H1 (cell line): Measurements from ENCODE around the gene GARIN3. TPM values are rescaled to one million over a fixed set of nuclear protein-coding genes. Genes with fewer than 3 reads are reported as not detected.

Experiments
- CTCF ChIA-PET: fragments of 300-600 bp; sonication (Branson Sonifier 250); formaldehyde crosslinking; loops from one replicate; lab custom pipeline; 2021; ENCODE audit not compliant: partially characterized antibody; lab: Charles Lee
- POLR2A ChIA-PET: fragments of 300-600 bp; sonication (Branson Sonifier 250); formaldehyde crosslinking; loops from one replicate; lab custom pipeline; 2021; ENCODE audit warnings: inconsistent platforms; ENCODE audit not compliant: partially characterized antibody; lab: Charles Lee
- DNase-seq, 2 experiments: peaks; one replicate each; pipeline versions ENCODE4 v3.0.0 to v3.0.0-alpha.2; 2010 to 2022; ENCODE audit warnings: low spot score in 2 of 2, low read depth in 1 of 2, mixed read lengths in 1 of 2
- FAIRE-seq: peaks from 2 replicates; lab custom pipeline; 2011; peaks lifted over from hg19 to GRCh38; lab: Jason Lieb, UNC
- H2AFZ ChIP-seq: 2 replicates; pipeline ENCODE4 v1.8.1; 2012; ENCODE audit warnings: low read length, inconsistent platforms
- H2AK5ac ChIP-seq: 2 replicates; pipeline ENCODE4 v1.6.1; 2013; ENCODE audit warnings: low read depth, low read length
- H2BK120ac ChIP-seq: replicated peaks from 2 replicates; pipeline ENCODE3; 2013; ENCODE audit warnings: low read depth, low read length, inconsistent platforms
- H2BK12ac ChIP-seq: 2 replicates; pipeline ENCODE4 v1.6.1; 2013; ENCODE audit warnings: low read depth, low read length
- H2BK15ac ChIP-seq: 2 replicates; pipeline ENCODE4 v1.6.1; 2013; ENCODE audit warnings: low read length
- H2BK20ac ChIP-seq: 2 replicates; pipeline ENCODE4 v1.6.1; 2013; ENCODE audit warnings: low read length
- H2BK5ac ChIP-seq: 2 replicates; pipeline ENCODE4 v1.6.1; 2013; ENCODE audit warnings: low read depth, low read length
- H3K14ac ChIP-seq: 2 replicates; pipeline ENCODE4 v1.6.1; 2013; ENCODE audit warnings: inconsistent platforms; ENCODE audit not compliant: insufficient read length
- H3K18ac ChIP-seq: 2 replicates; pipeline ENCODE4 v1.6.1; 2013; ENCODE audit warnings: low read length; ENCODE audit errors: extremely low read depth
- H3K23ac ChIP-seq: 2 replicates; pipeline ENCODE4 v1.6.1; 2013; ENCODE audit warnings: inconsistent platforms; ENCODE audit not compliant: insufficient read length
- H3K23me2 ChIP-seq: 2 replicates; pipeline ENCODE4 v1.6.1; 2013; ENCODE audit warnings: low read depth, low read length
- H3K27ac ChIP-seq: 2 replicates; pipeline ENCODE4 v1.6.1; 2011; ENCODE audit warnings: low read depth, low read length, inconsistent platforms
- H3K27me3 ChIP-seq, 4 experiments: replicated peaks in 1 of 4; 1 replicate in 1 of 4; 2 replicates in 3 of 4; pipeline versions ENCODE4 v1.6.1 to v1.8.1; 2011 to 2013; ENCODE audit warnings: low read length in 3 of 4, mild to moderate bottlenecking in 3 of 4, inconsistent platforms in 2 of 4, mixed read lengths in 2 of 4, moderate library complexity in 1 of 4; ENCODE audit not compliant: control insufficient read depth in 3 of 4, insufficient read depth in 3 of 4; ENCODE audit errors: extremely low read depth in 1 of 4
- H3K36me3 ChIP-seq, 4 experiments: 2 replicates each; pipeline versions ENCODE4 v1.6.1 to v1.8.1; 2011 to 2013; ENCODE audit warnings: mild to moderate bottlenecking in 4 of 4, low read length in 3 of 4, moderate library complexity in 2 of 4, control low read depth in 1 of 4, inconsistent platforms in 1 of 4; ENCODE audit not compliant: insufficient read depth in 4 of 4, control insufficient read depth in 2 of 4
- H3K4ac ChIP-seq: replicated peaks from 2 replicates; pipeline ENCODE3; 2013; ENCODE audit warnings: low read length, low read depth, mixed read lengths, inconsistent platforms; ENCODE audit not compliant: insufficient read length
- H3K4me1 ChIP-seq, 4 experiments: replicated peaks in 1 of 4; 1 replicate in 1 of 4; 2 replicates in 3 of 4; pipeline versions ENCODE4 v1.6.1 to v1.8.1; 2011 to 2013; ENCODE audit warnings: low read length in 3 of 4, inconsistent platforms in 2 of 4, mixed read lengths in 1 of 4; ENCODE audit not compliant: insufficient read depth in 4 of 4, control insufficient read depth in 3 of 4
- H3K4me2 ChIP-seq, 2 experiments: 2 replicates each; pipeline versions ENCODE4 v1.6.1 to v1.8.1; 2011 to 2013; ENCODE audit warnings: low read depth in 2 of 2, low read length in 2 of 2, control low read depth in 1 of 2, inconsistent platforms in 1 of 2, mild to moderate bottlenecking in 1 of 2; ENCODE audit not compliant: insufficient read depth in 1 of 2
- H3K4me3 ChIP-seq, 4 experiments: fragments of 200-600, 300-600 bp in 1 of 4; sonication (generic), shearing (Covaris generic), sonication (Bioruptor Twin) in 1 of 4; 2 replicates each; pipeline versions ENCODE4 v1.5.1 to v1.8.1; 2011 to 2016; ENCODE audit warnings: low read length in 4 of 4, low read depth in 3 of 4, control low read depth in 2 of 4, inconsistent platforms in 2 of 4, mild to moderate bottlenecking in 2 of 4, mixed read lengths in 1 of 4, moderate library complexity in 1 of 4; ENCODE audit not compliant: insufficient read depth in 2 of 4; ENCODE audit errors: extremely low read depth in 1 of 4
- H3K56ac ChIP-seq: replicated peaks from 2 replicates; pipeline ENCODE3; 2013; ENCODE audit warnings: low read depth, mild to moderate bottlenecking, mixed read lengths, low read length, inconsistent platforms; ENCODE audit not compliant: insufficient read length
- H3K79me1 ChIP-seq: 2 replicates; pipeline ENCODE4 v1.6.1; 2013; ENCODE audit warnings: low read depth, low read length, control low read depth
- H3K79me2 ChIP-seq, 2 experiments: 2 replicates each; pipeline versions ENCODE4 v1.6.1 to v1.8.1; 2012 to 2013; ENCODE audit warnings: low read length in 2 of 2, mild to moderate bottlenecking in 2 of 2, inconsistent platforms in 1 of 2; ENCODE audit not compliant: insufficient read depth in 2 of 2, control insufficient read depth in 1 of 2
- H3K9ac ChIP-seq, 4 experiments: replicated peaks in 1 of 4; 1 replicate in 1 of 4; 2 replicates in 3 of 4; pipeline versions ENCODE4 v1.6.1 to v1.8.1; 2011 to 2013; ENCODE audit warnings: low read depth in 3 of 4, low read length in 3 of 4, control low read depth in 2 of 4, mild to moderate bottlenecking in 2 of 4, moderate library complexity in 2 of 4, inconsistent platforms in 1 of 4; ENCODE audit errors: extremely low read depth in 1 of 4
- H3K9me3 ChIP-seq, 2 experiments: 2 replicates each; pipeline versions ENCODE4 v1.6.1 to v1.8.1; 2012 to 2013; ENCODE audit warnings: mild to moderate bottlenecking in 2 of 2, moderate library complexity in 2 of 2, control low read depth in 1 of 2, inconsistent platforms in 1 of 2, low read depth in 1 of 2, low read length in 1 of 2, mixed read lengths in 1 of 2; ENCODE audit not compliant: insufficient read depth in 2 of 2
- H4K20me1 ChIP-seq, 2 experiments: replicated peaks in 1 of 2; 2 replicates each; pipeline versions ENCODE3 to v1.8.1; 2011 to 2013; ENCODE audit warnings: inconsistent platforms in 2 of 2, low read length in 2 of 2, mild to moderate bottlenecking in 1 of 2; ENCODE audit not compliant: insufficient read depth in 2 of 2, control insufficient read depth in 1 of 2
- H4K5ac ChIP-seq: 2 replicates; pipeline ENCODE4 v1.6.1; 2013; ENCODE audit warnings: low read length, low read depth, mixed read lengths, inconsistent platforms; ENCODE audit not compliant: insufficient read length
- H4K8ac ChIP-seq: 2 replicates; pipeline ENCODE4 v1.8.0; 2013; ENCODE audit warnings: mild to moderate bottlenecking, moderate library complexity, low read length, inconsistent platforms; ENCODE audit not compliant: insufficient read depth; ENCODE audit errors: extremely low read depth
- H4K91ac ChIP-seq: replicated peaks from 2 replicates; pipeline ENCODE3; 2013; ENCODE audit warnings: low read length, mixed read lengths, inconsistent platforms; ENCODE audit not compliant: insufficient read length
- EGR1 ChIP-seq: IDR thresholded peaks from 2 replicates; pipeline ENCODE4 v1.6.1; 2011; ENCODE audit warnings: low read depth, low read length, borderline replicate concordance
- NANOG ChIP-seq: IDR thresholded peaks from 2 replicates; pipeline ENCODE4 v1.6.1; 2011; ENCODE audit warnings: low read length, low read depth, mild to moderate bottlenecking, inconsistent platforms; ENCODE audit not compliant: insufficient read depth, poor library complexity, severe bottlenecking
- WGBS, 2 experiments: shearing (Covaris generic) in 1 of 2; methylation state at CpG; one replicate each; pipeline versions ENCODE4 v1.1.6 to v1.1.7; 2013 to 2015; ENCODE audit warnings: low lambda C conversion rate in 2 of 2, mixed read lengths in 2 of 2, inconsistent platforms in 1 of 2, low coverage in 1 of 2, missing lambda C conversion rate in 1 of 2; ENCODE audit not compliant: insufficient replicate concordance in 2 of 2, insufficient coverage in 1 of 2, insufficient read length in 1 of 2; ENCODE audit errors: extremely low coverage in 1 of 2, missing lambda C conversion rate in 1 of 2; 5-methylcytosine and 5-hydroxymethylcytosine counted together
- polyA plus RNA-seq, 7 experiments: library from polyadenylated mRNA; depleted of rRNA in 3 of 7; stranded (reverse) in 5 of 7; unstranded in 2 of 7; fragments of >200 nt in 5 of 7; fragments of 200-250 nt in 2 of 7; gene quantifications; 1 replicate in 5 of 7; 2 replicates in 1 of 7; 4 replicates in 1 of 7; pipeline versions ENCODE4 v1.2.1 to v1.2.3, GENCODE V29; 2011 to 2013; ENCODE audit warnings: missing spikeins in 2 of 7, mixed read lengths in 2 of 7
- total RNA-seq: library from RNA; stranded (reverse); fragmentation: NEBNext Ultra II Directional; extraction: Animal tissue kit (Norgen Biotek cat#: 25700); gene quantifications from 2 replicates; pipeline ENCODE4 v1.2.1, GENCODE V29; 2021

Gene GARIN3
- total and polyA plus RNA-seq, 2 of the 8 experiments (the other 6 are each of a cell fraction or from before 2014, with no cell fraction given): not detected

GRCh38 chr5:157165261-157165660 lies 803 bp downstream of the GARIN3 start:
- Histone ChIP-seq H2AK5ac (no peak overlapping the region), H3K56ac (no peak overlapping the region), H3K79me1 (no peaks in the 10 kb centered on the region), H2BK15ac (no peak overlapping the region), H2BK5ac (no peak overlapping the region), H3K23ac (no peak overlapping the region), H3K23me2 (no peaks in the 10 kb centered on the region; the same call in 1 of the 2 replicates), H3K4me3 (no peak overlapping the region), H3K9me3 (no peaks in the 10 kb centered on the region), H3K27ac (no peak overlapping the region), H3K18ac (no peak overlapping the region), H3K9ac (no peak overlapping the region), H3K4me2 (no peak overlapping the region), H2BK120ac (no peak overlapping the region), H3K4ac (no peak overlapping the region), H4K5ac (no peak overlapping the region), H3K36me3 (no peaks in the 10 kb centered on the region), H2BK12ac (no peak overlapping the region), H2AFZ (no peak overlapping the region), H4K91ac (no peak overlapping the region), H3K27me3 (no peaks in the 10 kb centered on the region), H3K14ac (no peak overlapping the region), H4K20me1 (no peaks in the 10 kb centered on the region), H4K8ac (no peak overlapping the region), H2BK20ac (no peak overlapping the region), H3K79me2 (no peaks in the 10 kb centered on the region), H3K4me1 (no peaks in the 10 kb centered on the region)
- ChIA-PET POLR2A (no interaction called here), CTCF (interaction anchor here (1.6 kb wide), 1 partner anchor 8 kb away, joined by 5 read pairs; no protein-coding TSS in a partner anchor)
- 92% methylated on average over 4 of the region's 4 CpGs; no CpG with 5 or more reads in 1 of the 2 experiments for WGBS, 2 experiments
- FAIRE-seq (no peak), DNase-seq (no peak)
- TF ChIP-seq EGR1 (no peak), NANOG (no peak)
